Measurements from ENCODE around the gene PRSS27.
"Not testable (repeated sequence)": the region's sequence is repeated elsewhere in the genome, so short reads cannot be mapped to it uniquely, and the experiment has no call there.

Gene PRSS27

DNA sequence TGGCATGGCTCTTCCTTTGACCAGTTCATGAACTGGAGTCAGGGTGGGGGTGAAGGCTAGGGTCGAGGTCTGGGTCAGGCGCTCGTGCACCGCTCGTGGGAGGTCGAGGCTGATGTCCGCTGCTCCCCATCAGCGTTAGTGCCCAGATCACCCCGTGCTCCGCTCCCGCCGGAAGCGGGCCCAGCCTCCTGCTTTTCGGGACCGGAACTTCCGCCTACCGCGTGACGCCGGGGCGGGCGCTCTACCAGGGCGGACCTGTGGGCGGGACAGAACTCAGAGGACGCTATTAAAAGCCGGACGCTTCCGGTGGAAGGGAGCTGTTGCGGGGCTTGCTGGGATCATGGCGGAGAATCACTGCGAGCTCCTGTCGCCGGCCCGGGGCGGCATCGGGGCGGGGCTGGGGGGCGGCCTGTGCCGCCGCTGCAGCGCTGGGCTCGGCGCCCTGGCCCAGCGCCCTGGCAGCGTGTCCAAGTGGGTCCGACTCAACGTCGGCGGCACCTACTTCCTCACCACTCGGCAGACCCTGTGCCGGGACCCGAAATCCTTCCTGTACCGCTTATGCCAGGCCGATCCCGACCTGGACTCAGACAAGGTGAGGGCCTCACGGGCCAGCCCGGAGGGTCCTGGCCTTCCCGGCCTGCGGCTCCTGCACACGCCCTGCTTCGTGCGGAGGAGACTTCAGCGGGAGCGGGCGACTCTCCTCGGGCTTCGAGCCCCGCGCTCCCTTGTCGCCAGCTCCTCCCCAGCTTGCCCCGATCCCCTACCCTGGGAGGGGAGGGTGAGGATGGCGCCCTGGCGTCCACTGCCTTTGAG, 37.6 kb downstream of the PRSS27 start, which contains the start of gene KCTD5:
Gene KCTD5 (plus strand): TSS at position 315 of the 813 bp plus-strand sequence. CDS start 26 bp downstream, at position 341.
- no peaks in the 10 kb centered on the region for H3K9me3 ChIP-seq (ENCODE audit: insufficient read depth, low read depth, low read length)
- H4K91ac ChIP-seq (ENCODE audit: low read depth, low read length): peak within 1 kb of the TSS; percentile 88

DNA sequence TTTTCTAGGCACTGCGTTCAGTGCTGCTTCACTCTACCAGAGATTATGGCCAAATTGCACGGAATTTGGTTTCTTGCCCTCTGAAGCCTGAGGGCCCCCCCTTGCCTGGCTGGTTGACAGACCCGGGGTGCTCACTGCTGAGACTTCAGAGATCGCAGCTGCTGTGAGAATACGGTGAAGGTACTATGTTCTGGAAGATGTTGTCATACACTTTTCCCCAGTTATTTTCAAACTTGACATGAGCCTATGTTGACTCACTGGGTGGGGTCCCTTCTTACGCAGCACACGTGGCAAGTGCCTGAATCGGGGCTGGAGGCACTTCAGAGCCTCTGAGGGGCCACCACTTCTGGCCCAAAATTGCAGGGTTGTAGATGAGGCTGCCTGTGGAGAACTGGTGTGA, 39.7 kb downstream of the PRSS27 start:
- H4K91ac ChIP-seq (ENCODE audit: low read depth, low read length); H2BK12ac ChIP-seq (ENCODE audit: low read length): not testable (repeated sequence)

More for the DNA sequence above, 37.6 kb downstream of the PRSS27 start, which contains the start of gene KCTD5:
- H2AK5ac ChIP-seq (ENCODE audit: low read length): peak within 1 kb of the TSS; percentile 89
- no peaks in the 10 kb centered on the region for H3K4me1 ChIP-seq (ENCODE audit: control insufficient read depth in 1 of 2, insufficient read depth in 2 of 2, low read length in 2 of 2)
- no peaks in the 10 kb centered on the region for H3K27me3 ChIP-seq (ENCODE audit: insufficient read depth, low read length)
- peak within 1 kb of the TSS; percentile 93 for H3K14ac ChIP-seq (ENCODE audit: low read length)
- H3K23ac ChIP-seq (ENCODE audit: low read length): no peak within 1 kb of the TSS
- peak within 1 kb of the TSS; percentile 12 for H2BK5ac ChIP-seq (ENCODE audit: low read depth, low read length, poor library complexity)
- no CpG with 5 or more reads among the region's 73 CpGs for WGBS (ENCODE audit: extremely low coverage, insufficient coverage, insufficient read length)
- H3K4me3 ChIP-seq (ENCODE audit: low read depth, low read length): peak within 1 kb of the TSS; percentile 84
- peak within 1 kb of the TSS; percentile 98 for H3K18ac ChIP-seq (ENCODE audit: low read length)
- H4K8ac ChIP-seq (ENCODE audit: low read depth, low read length): peak within 1 kb of the TSS; percentile 99
- H2BK12ac ChIP-seq (ENCODE audit: low read length): no peak within 1 kb of the TSS
- peak within 1 kb of the TSS; percentile 98 for H4K12ac ChIP-seq (ENCODE audit: low read depth, low read length)
- H3K9ac ChIP-seq (ENCODE audit: low read length): peak within 1 kb of the TSS; percentile 99
- peaks cover 7% of the 10 kb centered on the region for H3K79me2 ChIP-seq (ENCODE audit: control insufficient read depth, insufficient read depth, low read length, poor library complexity)
- H2BK120ac ChIP-seq (ENCODE audit: insufficient read depth, low read length, poor library complexity): peak within 1 kb of the TSS; percentile 70
- H3K36me3 ChIP-seq (ENCODE audit: control insufficient read depth in 1 of 2, insufficient read depth in 2 of 2, low read length in 2 of 2): no peaks in the 10 kb centered on the region
- peak; percentile 94 to 98 for DNase-seq
- H3K27ac ChIP-seq (ENCODE audit: low read depth, low read length): peak within 1 kb of the TSS; percentile 41
- peak within 1 kb of the TSS; percentile 93 for H2AFZ ChIP-seq (ENCODE audit: insufficient read depth, low read length, poor library complexity)
- H3K4ac ChIP-seq (ENCODE audit: low read depth, low read length): peak within 1 kb of the TSS; percentile 96
- H3K79me1 ChIP-seq (ENCODE audit: low read length): peaks cover 5% of the 10 kb centered on the region
- peak within 1 kb of the TSS; percentile 92 for H3K4me2 ChIP-seq (ENCODE audit: low read length)

DNA sequence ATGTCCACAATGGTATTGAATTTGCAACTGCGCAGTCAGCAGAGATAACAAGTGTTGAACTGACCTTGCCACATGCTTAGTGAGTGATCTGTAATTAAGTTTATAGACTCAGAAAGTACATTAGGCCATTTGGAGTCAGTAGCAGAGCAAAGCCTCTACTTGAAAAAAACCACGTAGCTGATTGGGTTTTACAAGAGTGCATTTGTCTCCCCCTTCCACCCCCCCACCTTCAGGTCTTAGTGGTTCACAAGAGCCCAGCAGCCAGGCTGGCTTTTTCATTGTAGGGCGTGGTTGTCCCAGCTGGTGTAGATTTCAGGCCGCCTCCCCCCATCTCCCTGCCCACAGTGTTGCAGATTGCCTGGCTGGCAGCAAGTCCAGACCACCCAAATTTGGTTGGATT, 40.1 kb downstream of the PRSS27 start:
- not testable (repeated sequence) for H4K91ac ChIP-seq (ENCODE audit: low read depth, low read length)

More for the DNA sequence above, 39.7 kb downstream of the PRSS27 start:
- not testable (repeated sequence) for H2AK5ac ChIP-seq (ENCODE audit: low read length); H3K27ac ChIP-seq (ENCODE audit: low read depth, low read length); DNase-seq; H3K4ac ChIP-seq (ENCODE audit: low read depth, low read length); H3K27me3 ChIP-seq (ENCODE audit: insufficient read depth, low read length); H3K9me3 ChIP-seq (ENCODE audit: insufficient read depth, low read depth, low read length); H4K8ac ChIP-seq (ENCODE audit: low read depth, low read length); H2AFZ ChIP-seq (ENCODE audit: insufficient read depth, low read length, poor library complexity); H4K12ac ChIP-seq (ENCODE audit: low read depth, low read length); H2BK120ac ChIP-seq (ENCODE audit: insufficient read depth, low read length, poor library complexity); H3K18ac ChIP-seq (ENCODE audit: low read length); H3K4me3 ChIP-seq (ENCODE audit: low read depth, low read length); H3K79me2 ChIP-seq (ENCODE audit: control insufficient read depth, insufficient read depth, low read length, poor library complexity); H3K4me2 ChIP-seq (ENCODE audit: low read length); H3K36me3 ChIP-seq (ENCODE audit: control insufficient read depth in 1 of 2, insufficient read depth in 2 of 2, low read length in 2 of 2); H3K14ac ChIP-seq (ENCODE audit: low read length); H3K9ac ChIP-seq (ENCODE audit: low read length); H3K23ac ChIP-seq (ENCODE audit: low read length); H3K4me1 ChIP-seq (ENCODE audit: control insufficient read depth in 1 of 2, insufficient read depth in 2 of 2, low read length in 2 of 2); H3K79me1 ChIP-seq (ENCODE audit: low read length); H2BK5ac ChIP-seq (ENCODE audit: low read depth, low read length, poor library complexity)
- WGBS (ENCODE audit: extremely low coverage, insufficient coverage, insufficient read length): no CpG with 5 or more reads among the region's 8 CpGs

DNA sequence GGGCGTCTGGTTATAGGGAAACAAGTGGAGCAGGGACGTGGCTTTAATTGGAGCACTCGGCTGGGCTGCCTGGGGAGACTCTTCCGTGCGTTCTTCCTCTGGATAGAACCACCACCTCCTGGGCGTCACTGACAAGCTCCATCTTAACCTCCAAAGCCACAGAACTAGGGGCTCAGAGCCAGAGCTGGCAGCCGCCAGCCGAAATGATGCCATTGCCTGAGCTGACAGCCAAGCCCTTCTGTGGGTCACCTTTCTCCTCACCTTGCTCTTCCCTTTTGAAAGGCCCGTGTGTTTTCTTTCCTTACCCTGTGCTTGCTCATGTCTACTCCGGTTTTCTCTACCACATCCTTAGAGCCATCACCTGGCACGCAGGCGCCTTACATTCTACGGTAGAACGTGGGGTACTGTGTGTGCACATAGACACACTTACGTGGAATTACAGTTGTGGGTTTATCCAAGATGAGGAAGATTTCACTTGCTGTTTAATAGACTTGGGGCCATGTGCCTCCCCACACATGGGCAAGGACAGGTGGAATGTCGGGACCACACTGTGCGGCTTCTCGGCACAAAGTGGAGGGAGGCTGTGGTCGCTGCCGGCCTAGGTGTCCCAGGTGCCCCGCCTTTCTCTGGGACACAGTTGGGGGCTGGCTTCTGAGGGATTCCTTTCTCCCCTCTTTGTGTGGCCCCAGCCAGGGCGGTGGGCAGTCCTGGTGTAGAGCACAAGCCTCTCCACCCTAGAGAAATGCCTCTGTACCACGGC, 41.6 kb downstream of the PRSS27 start:
- not testable (repeated sequence) for H3K4me1 ChIP-seq (ENCODE audit: control insufficient read depth in 1 of 2, insufficient read depth in 2 of 2, low read length in 2 of 2); H2BK12ac ChIP-seq (ENCODE audit: low read length); H2BK120ac ChIP-seq (ENCODE audit: insufficient read depth, low read length, poor library complexity); H3K27me3 ChIP-seq (ENCODE audit: insufficient read depth, low read length); H2AK5ac ChIP-seq (ENCODE audit: low read length); H3K9ac ChIP-seq (ENCODE audit: low read length); H3K14ac ChIP-seq (ENCODE audit: low read length); H4K12ac ChIP-seq (ENCODE audit: low read depth, low read length); H3K18ac ChIP-seq (ENCODE audit: low read length); H3K23ac ChIP-seq (ENCODE audit: low read length); H4K91ac ChIP-seq (ENCODE audit: low read depth, low read length); H2AFZ ChIP-seq (ENCODE audit: insufficient read depth, low read length, poor library complexity); H3K4me3 ChIP-seq (ENCODE audit: low read depth, low read length); H3K4ac ChIP-seq (ENCODE audit: low read depth, low read length); H3K4me2 ChIP-seq (ENCODE audit: low read length); H3K79me1 ChIP-seq (ENCODE audit: low read length); DNase-seq; H2BK5ac ChIP-seq (ENCODE audit: low read depth, low read length, poor library complexity); H4K8ac ChIP-seq (ENCODE audit: low read depth, low read length); H3K27ac ChIP-seq (ENCODE audit: low read depth, low read length); H3K36me3 ChIP-seq (ENCODE audit: control insufficient read depth in 1 of 2, insufficient read depth in 2 of 2, low read length in 2 of 2); H3K79me2 ChIP-seq (ENCODE audit: control insufficient read depth, insufficient read depth, low read length, poor library complexity); H3K9me3 ChIP-seq (ENCODE audit: insufficient read depth, low read depth, low read length)
- no CpG with 5 or more reads among the region's 23 CpGs for WGBS (ENCODE audit: extremely low coverage, insufficient coverage, insufficient read length)

More for the DNA sequence above, 40.1 kb downstream of the PRSS27 start:
- H3K4me2 ChIP-seq (ENCODE audit: low read length); H3K27ac ChIP-seq (ENCODE audit: low read depth, low read length); H2BK120ac ChIP-seq (ENCODE audit: insufficient read depth, low read length, poor library complexity); H3K9ac ChIP-seq (ENCODE audit: low read length); H3K36me3 ChIP-seq (ENCODE audit: control insufficient read depth in 1 of 2, insufficient read depth in 2 of 2, low read length in 2 of 2); H3K4me3 ChIP-seq (ENCODE audit: low read depth, low read length); H2AFZ ChIP-seq (ENCODE audit: insufficient read depth, low read length, poor library complexity); H3K79me2 ChIP-seq (ENCODE audit: control insufficient read depth, insufficient read depth, low read length, poor library complexity); H4K12ac ChIP-seq (ENCODE audit: low read depth, low read length); DNase-seq; H4K8ac ChIP-seq (ENCODE audit: low read depth, low read length); H2BK5ac ChIP-seq (ENCODE audit: low read depth, low read length, poor library complexity); H3K9me3 ChIP-seq (ENCODE audit: insufficient read depth, low read depth, low read length); H3K14ac ChIP-seq (ENCODE audit: low read length); H3K18ac ChIP-seq (ENCODE audit: low read length); H2BK12ac ChIP-seq (ENCODE audit: low read length); H3K79me1 ChIP-seq (ENCODE audit: low read length); H3K23ac ChIP-seq (ENCODE audit: low read length); H3K4me1 ChIP-seq (ENCODE audit: control insufficient read depth in 1 of 2, insufficient read depth in 2 of 2, low read length in 2 of 2); H2AK5ac ChIP-seq (ENCODE audit: low read length); H3K27me3 ChIP-seq (ENCODE audit: insufficient read depth, low read length); H3K4ac ChIP-seq (ENCODE audit: low read depth, low read length): not testable (repeated sequence)
- WGBS (ENCODE audit: extremely low coverage, insufficient coverage, insufficient read length): no CpG with 5 or more reads among the region's 4 CpGs

Measured in trophoblast cell (in vitro differentiated cells and primary cell).